ENCODE measurements around the gene DLGAP1.

The DLGAP1 gene

DNA sequence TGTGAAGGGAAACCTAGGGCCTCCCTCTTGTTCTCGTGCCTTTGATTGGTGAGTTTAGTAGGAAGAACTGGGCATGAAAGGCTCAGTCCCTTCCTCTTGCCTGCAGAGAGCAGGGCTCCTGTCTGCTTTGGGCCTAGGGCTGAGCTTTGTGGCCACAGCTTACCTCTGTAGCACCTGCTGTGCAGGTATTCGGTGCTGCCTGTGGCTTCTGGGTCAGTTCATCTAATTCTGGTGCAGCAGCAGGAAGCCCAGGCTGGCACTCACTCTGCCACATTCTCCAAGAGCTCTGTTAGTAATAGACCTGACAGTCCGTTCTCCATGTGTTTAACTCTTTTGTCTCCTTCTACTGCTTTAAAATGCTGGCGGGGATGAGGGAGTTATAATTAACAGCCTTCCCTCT is 96.5 kb downstream of the DLGAP1 start:
- no peak overlapping the region for H3K4me3 ChIP-seq (ENCODE audit: low read depth, low read length)
- TF ChIP-seq, protein P1, sequence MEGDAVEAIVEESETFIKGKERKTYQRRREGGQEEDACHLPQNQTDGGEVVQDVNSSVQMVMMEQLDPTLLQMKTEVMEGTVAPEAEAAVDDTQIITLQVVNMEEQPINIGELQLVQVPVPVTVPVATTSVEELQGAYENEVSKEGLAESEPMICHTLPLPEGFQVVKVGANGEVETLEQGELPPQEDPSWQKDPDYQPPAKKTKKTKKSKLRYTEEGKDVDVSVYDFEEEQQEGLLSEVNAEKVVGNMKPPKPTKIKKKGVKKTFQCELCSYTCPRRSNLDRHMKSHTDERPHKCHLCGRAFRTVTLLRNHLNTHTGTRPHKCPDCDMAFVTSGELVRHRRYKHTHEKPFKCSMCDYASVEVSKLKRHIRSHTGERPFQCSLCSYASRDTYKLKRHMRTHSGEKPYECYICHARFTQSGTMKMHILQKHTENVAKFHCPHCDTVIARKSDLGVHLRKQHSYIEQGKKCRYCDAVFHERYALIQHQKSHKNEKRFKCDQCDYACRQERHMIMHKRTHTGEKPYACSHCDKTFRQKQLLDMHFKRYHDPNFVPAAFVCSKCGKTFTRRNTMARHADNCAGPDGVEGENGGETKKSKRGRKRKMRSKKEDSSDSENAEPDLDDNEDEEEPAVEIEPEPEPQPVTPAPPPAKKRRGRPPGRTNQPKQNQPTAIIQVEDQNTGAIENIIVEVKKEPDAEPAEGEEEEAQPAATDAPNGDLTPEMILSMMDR (IDR thresholded peaks at IDR 0.05; ENCODE audit: borderline replicate concordance, insufficient read depth, low read depth, low read length): no peak

DNA sequence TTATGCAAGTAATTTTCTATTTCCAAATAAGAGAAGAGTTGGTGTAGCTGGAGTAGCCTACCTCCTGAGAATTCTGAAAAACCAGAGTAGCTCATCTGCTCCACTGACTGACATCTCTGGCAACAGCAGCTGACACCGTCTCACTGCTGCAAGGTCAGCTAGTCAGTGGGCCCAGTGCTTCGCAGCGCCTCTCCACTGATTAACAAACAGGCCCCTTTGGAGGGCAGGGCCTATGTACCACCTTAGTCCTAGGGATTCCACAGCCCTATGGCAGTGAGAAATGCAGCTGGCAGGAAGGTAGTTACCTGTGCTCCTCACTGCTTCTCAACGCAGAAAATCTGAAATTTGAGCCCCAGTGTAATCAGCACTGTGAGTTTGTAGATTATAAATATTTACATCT is 97.5 kb downstream of the DLGAP1 start:
- TF ChIP-seq, protein P1 (IDR thresholded peaks at IDR 0.05; ENCODE audit: borderline replicate concordance, insufficient read depth, low read depth, low read length): no peak
- H3K4me3 ChIP-seq (ENCODE audit: low read depth, low read length): no peak overlapping the region

DNA sequence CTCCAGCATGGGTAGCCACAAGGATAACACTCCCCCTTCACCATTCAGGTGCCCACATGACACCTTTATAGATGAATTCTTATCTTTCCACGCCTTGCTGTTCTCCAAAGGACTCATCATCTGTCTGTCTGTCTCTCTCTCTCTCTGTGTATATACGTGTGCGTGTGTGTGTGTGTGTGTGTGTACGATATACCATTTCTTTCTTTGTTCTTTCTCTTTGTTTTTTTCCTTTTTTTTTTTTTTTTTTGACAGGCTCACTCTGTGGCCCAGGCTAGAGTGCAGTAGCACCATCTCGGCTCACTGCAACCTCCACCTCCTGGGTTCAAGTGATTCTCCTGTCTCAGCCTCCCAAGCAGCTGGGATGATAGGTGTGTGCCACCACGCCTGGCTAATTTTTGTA is 98.2 kb downstream of the DLGAP1 start:
- TF ChIP-seq, protein P1 (IDR thresholded peaks at IDR 0.05; ENCODE audit: borderline replicate concordance, insufficient read depth, low read depth, low read length): no peak
- H3K4me3 ChIP-seq (ENCODE audit: low read depth, low read length): no peak overlapping the region

DNA sequence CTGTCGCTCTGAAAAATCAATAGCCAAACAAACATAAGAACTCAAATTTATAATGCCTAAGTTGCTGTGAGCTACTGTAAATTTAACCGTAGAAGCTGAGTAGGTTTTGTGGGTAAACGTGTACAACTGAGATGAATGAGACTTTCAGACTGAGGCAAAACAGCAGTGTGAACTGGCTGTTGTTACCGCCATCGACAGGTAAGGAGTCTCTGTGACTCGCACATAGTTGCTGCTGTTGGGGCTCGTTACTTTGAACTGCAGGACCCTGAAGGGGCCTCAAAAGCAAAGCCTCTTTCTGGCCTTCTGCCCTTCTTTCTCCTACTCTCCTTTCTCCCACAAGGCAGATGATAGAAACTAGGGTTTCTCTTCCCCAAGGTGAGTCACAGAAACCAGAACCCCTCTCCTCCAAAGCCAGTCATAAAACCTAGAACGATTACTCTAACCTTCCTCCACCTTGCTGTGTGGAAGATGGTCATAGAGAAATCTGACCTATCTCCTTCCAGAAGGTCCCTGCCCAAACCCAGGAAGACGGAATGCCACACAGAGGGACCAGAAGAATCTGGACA is 101.2 kb downstream of the DLGAP1 start:
- TF ChIP-seq, protein P1 (IDR thresholded peaks at IDR 0.05; ENCODE audit: borderline replicate concordance, insufficient read depth, low read depth, low read length): no peak
- H3K4me3 ChIP-seq (ENCODE audit: low read depth, low read length): no peak overlapping the region

DNA sequence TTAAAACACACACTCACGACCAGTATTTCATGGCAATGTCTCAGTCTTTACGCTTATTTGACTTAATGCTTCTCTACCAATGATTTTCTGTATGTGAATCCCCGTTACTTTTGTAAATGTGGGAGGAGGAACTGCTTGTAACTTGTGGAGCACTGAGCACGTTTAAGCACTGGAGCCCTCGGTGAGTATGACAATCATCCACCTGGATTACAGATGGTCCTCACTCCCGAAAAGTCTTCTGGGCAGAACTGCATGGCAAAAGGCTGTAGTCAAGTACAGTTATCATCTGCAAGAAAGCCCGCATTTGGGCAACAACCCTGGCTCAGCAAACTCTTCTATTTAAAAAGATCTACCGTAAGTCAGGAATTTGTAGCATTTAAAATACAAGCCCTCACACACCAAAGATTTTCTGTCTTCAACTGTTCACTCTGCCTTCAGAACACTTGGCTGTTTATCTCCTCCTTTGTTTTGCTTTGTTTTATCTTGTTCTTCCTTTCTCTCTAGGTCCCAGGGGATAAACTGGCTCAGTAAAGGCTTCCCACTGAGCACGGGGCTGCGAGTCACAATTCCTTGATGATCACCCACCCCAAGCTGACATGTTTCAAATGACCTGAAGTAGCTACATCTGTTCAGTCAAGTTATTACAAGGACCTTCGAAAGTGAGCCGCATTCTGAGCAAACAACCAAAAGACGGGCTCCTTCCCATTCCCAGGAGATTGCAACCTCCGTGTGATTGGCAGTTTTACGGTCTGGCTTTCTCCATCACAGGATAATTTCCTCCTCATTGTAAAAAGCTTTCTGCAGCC is 102.2 kb downstream of the DLGAP1 start:
- H3K4me3 ChIP-seq (ENCODE audit: low read depth, low read length): no peak overlapping the region
- TF ChIP-seq, protein P1 (IDR thresholded peaks at IDR 0.05; ENCODE audit: borderline replicate concordance, insufficient read depth, low read depth, low read length): no peak

DNA sequence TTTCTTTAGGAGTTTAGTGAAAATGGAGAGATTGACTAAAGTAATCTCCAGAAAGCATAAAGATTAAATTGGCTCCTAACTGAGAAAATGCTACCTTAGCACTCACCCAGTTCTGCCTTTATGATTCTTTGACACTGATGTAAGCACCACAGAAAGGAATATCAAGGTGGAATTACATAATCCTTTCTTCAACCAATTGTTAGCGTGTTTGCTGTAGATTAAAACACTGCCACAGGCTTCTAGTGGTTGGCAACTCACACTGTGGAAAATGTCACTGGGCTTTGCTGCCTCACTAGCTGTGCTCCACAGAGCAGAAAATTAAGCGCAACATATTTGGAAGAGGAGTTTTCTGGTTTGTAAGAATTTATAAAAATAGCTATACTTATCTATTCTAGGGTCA is 104.1 kb downstream of the DLGAP1 start:
- TF ChIP-seq, protein P1 (IDR thresholded peaks at IDR 0.05; ENCODE audit: borderline replicate concordance, insufficient read depth, low read depth, low read length): no peak
- H3K4me3 ChIP-seq (ENCODE audit: low read depth, low read length): no peak overlapping the region

DNA sequence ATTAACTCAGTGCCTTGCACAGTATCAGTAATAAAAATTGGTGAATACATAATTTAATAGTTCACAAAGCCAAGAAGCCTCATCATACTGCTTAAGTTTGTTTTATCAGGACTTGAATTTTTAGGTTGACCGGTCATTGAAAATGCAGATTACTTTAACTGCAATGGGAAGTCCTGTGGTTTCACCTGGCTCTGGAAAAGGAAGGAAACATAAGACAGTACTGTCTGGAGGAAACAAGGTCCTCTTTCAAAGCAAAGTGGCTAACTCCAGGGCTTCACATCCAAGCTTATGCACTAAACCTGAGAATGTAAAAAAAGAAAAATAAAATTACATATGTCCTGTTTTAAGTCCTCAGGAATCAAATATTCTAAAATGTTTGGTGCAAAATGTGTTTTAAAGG is 119.7 kb downstream of the DLGAP1 start:
- TF ChIP-seq, protein P1 (IDR thresholded peaks at IDR 0.05; ENCODE audit: borderline replicate concordance, insufficient read depth, low read depth, low read length): no peak
- H3K4me3 ChIP-seq (ENCODE audit: low read depth, low read length): no peak overlapping the region

Measured in GM12875 (cell line).